Myocyte (in vitro differentiated cells): ENCODE measurements around the gene BRINP3. TPM values are rescaled to one million over a fixed set of nuclear protein-coding genes. Genes with fewer than 3 reads are reported as not detected.

Source experiments
- DNase-seq: peaks from one replicate; pipeline ENCODE4 v3.0.0-alpha.2; 2012; ENCODE audit warnings: low read depth
- total RNA-seq: library from RNA; depleted of rRNA; stranded (reverse); fragments of >200 nt; gene quantifications from 2 replicates; pipeline ENCODE4 v1.2.3, GENCODE V29; 2014

The BRINP3 gene
- total RNA-seq, 1 donor from 2014 or later = 0.08 TPM

GRCh38 chr1:190327271-190327670 is 150.4 kb downstream of the BRINP3 start:
- no peak for DNase-seq

- no peak for DNase-seq
Observed at GRCh38 chr1:190323530-190323929, 154.1 kb downstream of the BRINP3 start.

DNA sequence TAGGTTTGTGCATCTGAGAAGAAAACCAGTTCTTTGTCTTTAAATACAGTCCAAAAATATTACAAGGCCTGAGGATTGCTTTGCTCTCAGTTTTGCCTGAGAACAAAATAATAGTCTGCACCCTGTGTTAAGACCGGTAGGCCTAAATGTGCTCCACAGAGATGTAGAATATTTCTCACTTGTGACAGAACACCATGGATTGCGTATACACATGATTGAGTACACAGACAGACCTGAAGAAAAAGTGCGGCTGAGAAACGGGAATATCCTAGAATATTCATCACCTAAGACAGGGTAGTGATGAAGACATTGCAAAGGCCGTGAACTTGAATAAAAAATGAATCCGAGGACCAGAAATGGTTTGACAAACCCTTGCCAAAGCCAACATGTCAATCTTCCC is 155.4 kb downstream of the BRINP3 start:
- no peak for DNase-seq

- peak; percentile 41 for DNase-seq
Observed at GRCh38 chr1:190320952-190321351, 156.7 kb downstream of the BRINP3 start.

- DNase-seq = no peak
Observed at GRCh38 chr1:190312763-190313162, 164.9 kb downstream of the BRINP3 start.

DNA sequence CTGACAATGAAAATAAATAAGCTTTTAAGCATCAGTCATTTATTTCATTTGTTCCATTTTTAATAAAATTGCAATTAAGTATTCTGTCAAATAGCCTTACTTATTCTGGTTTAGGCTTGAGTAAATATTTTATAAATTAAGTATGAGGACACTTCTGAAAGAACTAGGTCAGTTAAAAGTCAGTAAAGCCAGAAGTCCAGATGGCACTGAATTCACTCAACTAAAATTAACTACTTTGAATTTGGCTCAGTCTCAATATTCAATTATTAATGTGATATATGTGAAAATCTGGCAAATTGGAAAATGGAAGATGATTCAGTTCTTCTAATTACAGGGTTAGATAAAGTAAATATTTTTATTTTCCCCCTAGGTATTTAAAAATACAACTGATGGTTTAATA is 174.2 kb downstream of the BRINP3 start:
- no peak for DNase-seq

- no peak for DNase-seq
Observed at GRCh38 chr1:190296453-190296852, 181.2 kb downstream of the BRINP3 start.

DNA sequence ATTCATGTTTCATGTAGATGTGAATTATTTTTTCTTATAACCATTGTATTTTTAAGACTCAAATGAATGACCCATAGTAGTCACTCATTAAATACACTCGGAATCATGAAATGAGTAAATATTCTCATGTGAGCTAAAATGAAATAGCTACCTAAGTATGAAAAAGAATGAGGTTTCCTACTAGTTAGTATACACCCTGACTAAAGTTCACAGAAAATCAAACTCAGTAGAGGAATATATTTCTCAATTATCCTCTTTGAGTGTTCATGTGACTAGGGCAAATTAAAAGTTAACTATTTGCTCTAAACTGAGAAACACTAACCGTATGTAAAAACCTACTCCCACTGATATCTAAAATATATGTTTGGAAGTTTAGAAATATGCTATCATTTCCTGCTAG is 187.8 kb downstream of the BRINP3 start:
- DNase-seq = no peak

GRCh38 chr1:190286111-190286510 is 191.6 kb downstream of the BRINP3 start:
- no peak for DNase-seq

DNA sequence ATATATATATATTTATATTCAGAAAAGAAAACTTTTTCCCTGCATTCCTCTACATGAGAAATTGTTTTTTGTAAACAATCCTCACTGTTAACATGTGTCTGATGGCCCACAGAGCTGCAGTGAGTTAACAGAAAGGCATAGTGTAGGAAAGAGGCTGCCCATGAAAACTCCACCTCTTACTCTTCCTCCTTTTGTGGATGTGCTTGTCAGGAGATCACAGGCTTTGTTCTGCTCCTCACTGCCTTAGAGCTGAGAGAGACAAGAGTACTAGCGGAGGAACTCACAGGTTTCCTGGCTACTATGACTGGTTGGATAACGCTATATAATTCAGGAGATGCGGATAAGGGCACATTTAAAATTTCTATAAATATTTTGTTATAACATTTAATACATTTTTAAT is 200.6 kb downstream of the BRINP3 start:
- no peak for DNase-seq

DNA sequence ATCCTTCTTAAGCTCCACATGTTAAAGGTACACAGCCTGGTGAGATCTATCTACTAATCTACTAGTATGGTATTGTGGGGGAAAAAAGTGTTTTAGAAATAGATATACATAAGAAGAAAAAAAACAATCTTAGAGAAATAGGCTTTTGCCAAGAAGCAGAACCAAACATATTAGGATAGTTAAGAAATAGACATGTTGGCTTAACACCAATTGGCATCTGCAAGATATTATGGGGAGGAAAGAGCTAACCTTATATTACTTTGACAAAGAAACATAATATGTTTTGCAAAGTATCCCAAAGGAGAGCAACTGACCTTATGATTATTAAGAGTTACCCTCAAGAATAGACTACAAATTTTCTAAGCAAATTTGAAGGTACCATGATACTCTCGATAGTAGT is 202.9 kb downstream of the BRINP3 start:
- no peak for DNase-seq

GRCh38 chr1:190273161-190273560 is 204.5 kb downstream of the BRINP3 start:
- no peak for DNase-seq

GRCh38 chr1:190262538-190262937 is 215.1 kb downstream of the BRINP3 start:
- no peak for DNase-seq

DNA sequence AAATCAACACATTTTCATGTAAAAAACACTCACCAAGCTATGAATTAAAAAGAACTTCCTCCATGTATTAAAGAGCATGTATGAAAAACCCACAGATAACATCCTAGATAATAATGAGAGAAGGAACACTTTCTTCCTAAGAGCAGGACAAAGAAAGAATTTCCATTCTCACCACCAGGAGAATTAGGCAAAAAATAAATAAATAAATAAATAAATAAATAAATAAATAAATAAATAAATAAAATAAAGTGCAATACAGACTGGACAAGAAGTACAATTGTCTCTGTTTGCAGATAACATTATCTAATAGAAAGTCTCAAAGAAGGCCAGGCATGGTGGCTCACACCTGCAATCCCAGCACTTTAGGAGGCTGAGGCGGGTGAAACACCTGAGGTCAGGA is 218.2 kb downstream of the BRINP3 start:
- no peak for DNase-seq

GRCh38 chr1:190258003-190258402 is 219.7 kb downstream of the BRINP3 start:
- DNase-seq = no peak

- no peak for DNase-seq
Observed at GRCh38 chr1:190252046-190252445, 225.6 kb downstream of the BRINP3 start.

GRCh38 chr1:190250368-190250767 is 227.3 kb downstream of the BRINP3 start:
- DNase-seq = no peak

GRCh38 chr1:190244406-190244805 is 233.3 kb downstream of the BRINP3 start:
- DNase-seq = no peak

- DNase-seq = no peak
Observed at GRCh38 chr1:190243056-190243455, 234.6 kb downstream of the BRINP3 start.

DNA sequence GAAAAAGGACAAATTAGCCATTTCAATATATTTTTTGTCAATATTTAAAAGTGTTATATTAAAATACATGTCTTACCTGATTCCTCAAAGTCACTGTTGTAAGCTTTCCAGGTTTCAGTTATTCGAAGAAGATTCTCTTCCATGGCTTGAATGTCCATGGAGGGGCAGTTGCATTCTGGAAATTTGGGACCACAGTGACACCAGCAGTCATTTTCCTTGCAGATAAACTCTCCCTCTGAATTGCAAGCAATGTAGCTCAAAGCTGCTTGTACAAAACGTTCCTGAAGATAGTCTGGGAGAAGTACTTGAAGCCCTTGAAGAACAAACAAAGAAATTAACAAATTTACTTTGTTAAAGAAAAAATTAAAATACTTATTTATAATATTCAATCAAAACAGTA is 251.7 kb downstream of the BRINP3 start:
- peak; percentile 10 for DNase-seq

GRCh38 chr1:190212450-190212849 is 265.2 kb downstream of the BRINP3 start:
- no peak for DNase-seq

DNA sequence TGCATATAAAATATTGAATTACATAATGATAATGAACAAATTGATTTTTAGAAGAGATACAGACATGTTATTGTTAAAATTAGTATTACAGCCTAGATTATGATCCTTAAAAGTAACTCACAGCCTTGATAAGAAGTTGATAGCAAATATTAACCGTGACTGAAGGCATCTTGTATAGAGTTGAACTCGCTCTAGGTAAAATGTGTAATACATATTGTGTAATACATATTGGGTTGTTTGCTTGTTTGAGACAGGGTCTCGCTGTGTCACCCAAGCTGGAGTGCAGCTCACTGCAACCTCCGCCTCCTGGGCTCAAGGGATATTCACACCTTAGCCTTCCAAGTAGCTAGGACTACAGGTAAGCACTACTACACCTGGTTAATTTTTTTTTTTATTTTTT is 269.9 kb downstream of the BRINP3 start:
- DNase-seq = no peak

- peak; percentile 3 for DNase-seq
Observed at GRCh38 chr1:190205713-190206112, 272.0 kb downstream of the BRINP3 start.

GRCh38 chr1:190196020-190196419 is 281.6 kb downstream of the BRINP3 start:
- DNase-seq = no peak
